CD4-positive, alpha-beta T cell (primary cell): ENCODE data around the gene PHF10. TPM values are rescaled to one million over a fixed set of nuclear protein-coding genes. Genes with fewer than 3 reads are reported as not detected.

ENCODE experiments used
- ATAC-seq: fragments of 200-7000 bp; cut with Tn5 transposase; one replicate; pipeline ENCODE4 v1.10.0; 2022; ENCODE audit warnings: mild to moderate bottlenecking; ENCODE audit not compliant: poor library complexity
- CTCF ChIA-PET: fragments of 350-600 bp; sonication (Branson Sonifier 250); formaldehyde crosslinking; loops from one replicate; lab custom pipeline; 2021; ENCODE audit warnings: antibody characterized with exemption, inconsistent platforms; lab: Charles Lee
- POLR2A ChIA-PET: fragments of 350-600 bp; sonication (Branson Sonifier 250); formaldehyde crosslinking; loops from one replicate; lab custom pipeline; 2021; ENCODE audit warnings: antibody characterized with exemption, inconsistent platforms; lab: Charles Lee
- DNase-seq, 14 experiments: peaks; one replicate each; pipeline ENCODE4 v3.0.0-alpha.2; 2013 to 2020; ENCODE audit warnings: mixed read lengths in 2 of 14
- H3K27ac ChIP-seq, 2 donors: one replicate each; pipeline versions ENCODE4 v1.5.1 to v1.7.0; 2013; ENCODE audit warnings: low read length in 2 of 2, low read depth in 1 of 2, mild to moderate bottlenecking in 1 of 2
- H3K27me3 ChIP-seq, 2 experiments: 1 replicate in 1 of 2; 2 replicates in 1 of 2; pipeline versions ENCODE4 v1.6.1 to v1.7.0; 2013; ENCODE audit warnings: low read length in 2 of 2, control low read depth in 1 of 2, mild to moderate bottlenecking in 1 of 2, moderate library complexity in 1 of 2; ENCODE audit not compliant: insufficient read depth in 2 of 2, control insufficient read depth in 1 of 2
- H3K36me3 ChIP-seq: one replicate; pipeline ENCODE4 v1.6.1; 2013; ENCODE audit warnings: low read length, control low read depth; ENCODE audit not compliant: insufficient read depth
- H3K4me1 ChIP-seq: one replicate; pipeline ENCODE4 v1.6.1; 2013; ENCODE audit warnings: low read length, control low read depth; ENCODE audit not compliant: insufficient read depth
- H3K4me3 ChIP-seq: one replicate; pipeline ENCODE4 v1.5.1; 2013; ENCODE audit warnings: mild to moderate bottlenecking, low read length, moderate library complexity
- H3K9me3 ChIP-seq, 2 experiments: 1 replicate in 1 of 2; 2 replicates in 1 of 2; pipeline versions ENCODE4 v1.6.1 to v1.7.0; 2013; ENCODE audit warnings: low read length in 2 of 2, mild to moderate bottlenecking in 2 of 2, control low read depth in 1 of 2, moderate library complexity in 1 of 2; ENCODE audit not compliant: control insufficient read depth in 1 of 2, insufficient read depth in 1 of 2
- H3K27ac Mint-ChIP-seq: one replicate; pipeline ENCODE4 v1.8.0; 2020; ENCODE audit warnings: mixed read lengths
- H3K27me3 Mint-ChIP-seq: one replicate; pipeline ENCODE4 v1.8.0; 2021; ENCODE audit warnings: mixed read lengths
- H3K36me3 Mint-ChIP-seq: one replicate; pipeline ENCODE4 v1.8.0; 2021; ENCODE audit warnings: low read depth, mixed read lengths
- H3K4me1 Mint-ChIP-seq: one replicate; pipeline ENCODE4 v1.8.0; 2021; ENCODE audit warnings: low read depth, mixed read lengths
- H3K4me3 Mint-ChIP-seq: one replicate; pipeline ENCODE4 v1.8.0; 2020; ENCODE audit warnings: mild to moderate bottlenecking, mixed read lengths
- H3K9me3 Mint-ChIP-seq: one replicate; pipeline ENCODE4 v1.8.0; 2020; ENCODE audit warnings: mixed read lengths
- intact Hi-C, 2 experiments: fragments of 100-400 bp; cut with DNase I in 1 of 2; cut with micrococcal nuclease in 1 of 2; formaldehyde crosslinking; loops; one replicate each; pipeline versions ENCODE4 v1.15.1 to v1.9.0; 2023 to 2025; cut with DNase I, micrococcal nuclease
- total RNA-seq, 174 experiments: library from RNA in 2 of 174; stranded (reverse) in 2 of 174; gene quantifications; one replicate each; pipeline ENCODE4 v1.2.3 and lab custom pipeline; 2021 to 2026
- TF ChIP-seq, protein P1 (sequence below): fragments of 200-600 bp; IDR thresholded peaks from one replicate; pipeline ENCODE4 v1.8.0; 2022; ENCODE audit warnings: antibody characterized with exemption, mild to moderate bottlenecking

PHF10 gene
- total RNA-seq, 2 experiments from 2014 or later = 93.9 to 97.8 TPM

DNA sequence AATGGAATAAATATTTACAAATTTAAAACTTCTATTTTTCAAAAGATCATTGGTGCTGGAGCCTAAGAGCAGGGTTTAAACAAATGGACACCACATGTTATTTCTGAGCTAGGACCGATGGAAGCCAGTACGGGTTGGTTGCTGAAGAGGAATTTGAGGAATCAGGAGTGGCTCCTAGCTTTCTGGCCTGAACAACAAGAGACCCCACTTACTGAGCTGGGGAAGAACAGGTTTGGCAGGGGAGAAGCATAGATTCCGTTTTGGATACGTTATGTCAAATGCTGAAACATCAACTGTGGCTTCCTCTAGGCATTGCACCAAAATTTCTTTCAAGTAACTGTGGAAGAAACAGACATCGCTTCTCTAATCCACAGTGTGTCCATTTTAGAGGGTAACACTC, 29.2 kb downstream of the PHF10 start:
- peaks cover 35% of the 10 kb centered on the region for H3K36me3 Mint-ChIP-seq
- ChIA-PET POLR2A (no interaction called here), CTCF (no interaction called here)
- TF ChIP-seq, protein P1, sequence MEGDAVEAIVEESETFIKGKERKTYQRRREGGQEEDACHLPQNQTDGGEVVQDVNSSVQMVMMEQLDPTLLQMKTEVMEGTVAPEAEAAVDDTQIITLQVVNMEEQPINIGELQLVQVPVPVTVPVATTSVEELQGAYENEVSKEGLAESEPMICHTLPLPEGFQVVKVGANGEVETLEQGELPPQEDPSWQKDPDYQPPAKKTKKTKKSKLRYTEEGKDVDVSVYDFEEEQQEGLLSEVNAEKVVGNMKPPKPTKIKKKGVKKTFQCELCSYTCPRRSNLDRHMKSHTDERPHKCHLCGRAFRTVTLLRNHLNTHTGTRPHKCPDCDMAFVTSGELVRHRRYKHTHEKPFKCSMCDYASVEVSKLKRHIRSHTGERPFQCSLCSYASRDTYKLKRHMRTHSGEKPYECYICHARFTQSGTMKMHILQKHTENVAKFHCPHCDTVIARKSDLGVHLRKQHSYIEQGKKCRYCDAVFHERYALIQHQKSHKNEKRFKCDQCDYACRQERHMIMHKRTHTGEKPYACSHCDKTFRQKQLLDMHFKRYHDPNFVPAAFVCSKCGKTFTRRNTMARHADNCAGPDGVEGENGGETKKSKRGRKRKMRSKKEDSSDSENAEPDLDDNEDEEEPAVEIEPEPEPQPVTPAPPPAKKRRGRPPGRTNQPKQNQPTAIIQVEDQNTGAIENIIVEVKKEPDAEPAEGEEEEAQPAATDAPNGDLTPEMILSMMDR = no peak
- H3K27ac Mint-ChIP-seq = no peak overlapping the region
- H3K4me3 ChIP-seq = no peak overlapping the region
- no peaks in the 10 kb centered on the region for H3K27me3 Mint-ChIP-seq
- DNase-seq = no peak
- no peak for ATAC-seq
- peaks cover 12% of the 10 kb centered on the region for H3K4me1 Mint-ChIP-seq
- H3K27ac ChIP-seq = no peak overlapping the region
- H3K9me3 ChIP-seq = peaks cover 9 to 20% of the 10 kb centered on the region in 2 experiments
- no peaks in the 10 kb centered on the region for H3K36me3 ChIP-seq
- no peak overlapping the region for H3K4me3 Mint-ChIP-seq
- H3K4me1 ChIP-seq = peaks cover 4% of the 10 kb centered on the region
- intact Hi-C loops = loop anchor here in 1 of 2 experiments (5.0 kb wide), 1 partner anchor 252 kb away; no protein-coding TSS in a partner anchor
- H3K9me3 Mint-ChIP-seq = peaks cover 3% of the 10 kb centered on the region
- H3K27me3 ChIP-seq = no peaks in the 10 kb centered on the region

DNA sequence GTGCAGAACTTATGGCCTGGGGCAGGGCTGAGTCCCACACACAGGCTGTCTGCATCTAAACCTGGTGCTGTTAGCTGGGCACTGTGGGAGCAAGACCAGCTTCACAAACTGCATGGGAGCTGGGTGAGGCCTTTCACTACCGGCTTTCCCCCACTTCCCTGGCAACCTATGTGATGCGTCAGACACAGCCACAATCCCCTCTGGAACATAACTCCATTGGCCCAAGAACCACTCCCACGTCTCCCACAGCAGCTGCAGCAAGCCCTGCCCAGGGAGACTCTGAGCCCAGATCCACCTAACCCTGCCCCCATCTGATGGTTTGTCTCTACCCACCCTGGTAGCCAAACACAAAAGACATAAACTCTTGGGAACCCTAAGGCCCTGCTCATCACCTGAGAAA, 31.8 kb downstream of the PHF10 start:
- Mint-ChIP-seq H3K36me3 (peaks cover 52% of the 10 kb centered on the region), H3K27me3 (no peaks in the 10 kb centered on the region)
- TF ChIP-seq, protein P1 = no peak

DNA sequence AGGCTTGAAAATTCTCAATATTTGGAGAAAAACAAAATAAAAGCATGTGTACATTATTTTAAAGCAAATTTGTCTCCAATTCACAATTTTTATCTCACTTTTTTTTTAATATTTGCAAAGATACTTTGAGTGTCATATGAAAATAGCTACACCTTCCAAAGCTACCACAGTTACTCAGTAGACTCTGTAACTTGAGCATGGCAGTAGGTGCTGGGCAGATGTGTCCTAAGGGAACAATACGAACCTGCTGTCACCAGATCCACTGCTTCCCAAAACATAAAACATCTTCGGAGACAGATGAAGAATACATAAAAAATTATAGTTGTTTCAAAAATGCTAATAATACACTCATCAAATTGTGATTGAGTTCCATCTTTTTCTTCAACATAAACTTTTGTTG, 33.0 kb downstream of the PHF10 start:
- ChIA-PET CTCF (no interaction called here), POLR2A (no interaction called here)
- Mint-ChIP-seq H3K9me3 (peaks cover 9% of the 10 kb centered on the region), H3K27me3 (no peaks in the 10 kb centered on the region), H3K36me3 (peaks cover 64% of the 10 kb centered on the region), H3K27ac (no peak overlapping the region), H3K4me1 (no peaks in the 10 kb centered on the region), H3K4me3 (no peak overlapping the region)
- ATAC-seq (no peak), DNase-seq (no peak)
- H3K9me3 ChIP-seq = peaks cover 15 to 16% of the 10 kb centered on the region in 2 experiments
- H3K36me3 ChIP-seq = peaks cover 13% of the 10 kb centered on the region
- no peaks in the 10 kb centered on the region for H3K4me1 ChIP-seq
- TF ChIP-seq, protein P1 = no peak
- H3K4me3 ChIP-seq = no peak overlapping the region
- intact Hi-C loops = no loop called here
- no peaks in the 10 kb centered on the region for H3K27me3 ChIP-seq
- H3K27ac ChIP-seq = no peak overlapping the region

More for the DNA sequence above, 31.8 kb downstream of the PHF10 start:
- CTCF ChIA-PET = no interaction called here
- ATAC-seq = no peak
- H3K27ac ChIP-seq = no peak overlapping the region
- no peak overlapping the region for H3K4me3 ChIP-seq
- no peaks in the 10 kb centered on the region for H3K4me1 Mint-ChIP-seq
- peaks cover 3% of the 10 kb centered on the region for H3K9me3 Mint-ChIP-seq
- peaks cover 9 to 20% of the 10 kb centered on the region in 2 experiments for H3K9me3 ChIP-seq
- intact Hi-C loops = no loop called here
- H3K4me3 Mint-ChIP-seq = no peak overlapping the region
- POLR2A ChIA-PET = interaction anchor here (2.0 kb wide), 1 partner anchor 10 kb away, joined by 7 read pairs; the partner anchor contains the start of genes C6orf120 and WDR27
- H3K36me3 ChIP-seq = peaks cover 4% of the 10 kb centered on the region
- no peak for DNase-seq
- no peaks in the 10 kb centered on the region for H3K27me3 ChIP-seq
- H3K27ac Mint-ChIP-seq = no peak overlapping the region
- H3K4me1 ChIP-seq = no peaks in the 10 kb centered on the region
